Measurements from ENCODE around the gene CDKL5. TPM values are rescaled to one million over a fixed set of nuclear protein-coding genes. Genes with fewer than 3 reads are reported as not detected.

The CDKL5 gene
- total RNA-seq, 1 donor from 2014 or later = 20.7 TPM

GRCh38 chrX:18613930-18614639 lies 188.7 kb downstream of the CDKL5 start:
- peaks cover 11% of the 10 kb centered on the region for H3K9me3 Mint-ChIP-seq (ENCODE audit: low read depth)
- no peak for TF ChIP-seq CTCF (IDR thresholded peaks at IDR 0.05)
- H3K36me3 Mint-ChIP-seq (ENCODE audit: low read depth) = peaks cover 8% of the 10 kb centered on the region
- no peaks in the 10 kb centered on the region for H3K27me3 Mint-ChIP-seq (ENCODE audit: low read depth)
- H3K4me3 Mint-ChIP-seq (ENCODE audit: unreplicated experiment) = no peak overlapping the region
- H3K27ac Mint-ChIP-seq (ENCODE audit: unreplicated experiment) = no peak overlapping the region
- peaks cover 15% of the 10 kb centered on the region for H3K4me1 Mint-ChIP-seq (ENCODE audit: low read depth)
- DNase-seq (ENCODE audit: low spot score) = no peak

- Mint-ChIP-seq H3K4me3 (ENCODE audit: unreplicated experiment) (no peak overlapping the region), H3K9me3 (ENCODE audit: low read depth) (peaks cover 7% of the 10 kb centered on the region), H3K36me3 (ENCODE audit: low read depth) (peaks cover 2% of the 10 kb centered on the region), H3K4me1 (ENCODE audit: low read depth) (peaks cover 15% of the 10 kb centered on the region), H3K27me3 (ENCODE audit: low read depth) (no peaks in the 10 kb centered on the region), H3K27ac (ENCODE audit: unreplicated experiment) (peak overlapping the region; percentile 60)
- DNase-seq (ENCODE audit: low spot score) = no peak
- TF ChIP-seq CTCF (IDR thresholded peaks at IDR 0.05) = no peak
Measured at GRCh38 chrX:18616688-18617406, 191.4 kb downstream of the CDKL5 start.

- Mint-ChIP-seq H3K4me3 (ENCODE audit: unreplicated experiment) (no peak overlapping the region), H3K27ac (ENCODE audit: unreplicated experiment) (peak overlapping the region; percentile 60), H3K27me3 (ENCODE audit: low read depth) (no peaks in the 10 kb centered on the region), H3K4me1 (ENCODE audit: low read depth) (peaks cover 15% of the 10 kb centered on the region), H3K9me3 (ENCODE audit: low read depth) (peaks cover 7% of the 10 kb centered on the region), H3K36me3 (ENCODE audit: low read depth) (peaks cover 2% of the 10 kb centered on the region)
- no peak for TF ChIP-seq CTCF (IDR thresholded peaks at IDR 0.05)
- DNase-seq (ENCODE audit: low spot score) = no peak
Measured at GRCh38 chrX:18617407-18617750, 192.0 kb downstream of the CDKL5 start.

- no peak overlapping the region for H3K27ac Mint-ChIP-seq (ENCODE audit: unreplicated experiment)
- H3K27me3 Mint-ChIP-seq (ENCODE audit: low read depth) = no peaks in the 10 kb centered on the region
- H3K36me3 Mint-ChIP-seq (ENCODE audit: low read depth) = peaks cover 4% of the 10 kb centered on the region
- peaks cover 12% of the 10 kb centered on the region for H3K9me3 Mint-ChIP-seq (ENCODE audit: low read depth)
- no peak for TF ChIP-seq CTCF (IDR thresholded peaks at IDR 0.05)
- H3K4me1 Mint-ChIP-seq (ENCODE audit: low read depth) = peaks cover 15% of the 10 kb centered on the region
- DNase-seq (ENCODE audit: low spot score) = no peak
- no peak overlapping the region for H3K4me3 Mint-ChIP-seq (ENCODE audit: unreplicated experiment)
Measured at GRCh38 chrX:18619288-18619687, 193.9 kb downstream of the CDKL5 start.

GRCh38 chrX:18620349-18620748 lies 194.9 kb downstream of the CDKL5 start:
- Mint-ChIP-seq H3K9me3 (ENCODE audit: low read depth) (peaks cover 10% of the 10 kb centered on the region), H3K4me1 (ENCODE audit: low read depth) (peaks cover 15% of the 10 kb centered on the region), H3K36me3 (ENCODE audit: low read depth) (peaks cover 2% of the 10 kb centered on the region), H3K4me3 (ENCODE audit: unreplicated experiment) (no peak overlapping the region), H3K27ac (ENCODE audit: unreplicated experiment) (no peak overlapping the region), H3K27me3 (ENCODE audit: low read depth) (no peaks in the 10 kb centered on the region)
- TF ChIP-seq CTCF (IDR thresholded peaks at IDR 0.05) = no peak
- DNase-seq (ENCODE audit: low spot score) = no peak

Measured in chondrocyte (in vitro differentiated cells).